Cerebellar cortex (tissue), 1 donor: ENCODE data around the gene CXCR2.
"Not testable (repeated sequence)": the region's sequence is repeated elsewhere in the genome, so short reads cannot be mapped to it uniquely, and the experiment has no call there.

Experiments used
- DNase-seq: peaks from one replicate; pipeline ENCODE4 v3.0.0-alpha.2; 2015; ENCODE audit warnings: low spot score

Gene CXCR2

DNA sequence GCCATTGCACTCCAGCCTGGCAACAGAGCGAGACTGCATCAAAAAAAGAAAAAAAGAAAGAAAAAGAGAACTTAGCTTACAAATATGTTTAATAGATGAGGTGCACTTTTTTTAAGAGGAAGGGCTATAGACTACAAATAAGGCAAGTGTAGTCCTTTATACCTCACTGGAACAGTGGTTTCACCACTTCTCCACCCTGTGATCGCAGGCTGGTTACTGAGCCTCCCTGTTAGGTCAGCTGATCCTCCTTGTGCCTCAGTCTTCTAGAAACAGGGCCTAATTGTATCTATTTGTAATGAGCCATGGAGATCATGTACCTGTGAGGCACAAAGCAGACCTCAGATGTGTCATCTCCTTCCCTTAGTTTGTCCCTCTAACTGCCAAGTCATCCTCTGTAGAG, 4.5 kb downstream of the CXCR2 start:
- DNase-seq: no peak

DNA sequence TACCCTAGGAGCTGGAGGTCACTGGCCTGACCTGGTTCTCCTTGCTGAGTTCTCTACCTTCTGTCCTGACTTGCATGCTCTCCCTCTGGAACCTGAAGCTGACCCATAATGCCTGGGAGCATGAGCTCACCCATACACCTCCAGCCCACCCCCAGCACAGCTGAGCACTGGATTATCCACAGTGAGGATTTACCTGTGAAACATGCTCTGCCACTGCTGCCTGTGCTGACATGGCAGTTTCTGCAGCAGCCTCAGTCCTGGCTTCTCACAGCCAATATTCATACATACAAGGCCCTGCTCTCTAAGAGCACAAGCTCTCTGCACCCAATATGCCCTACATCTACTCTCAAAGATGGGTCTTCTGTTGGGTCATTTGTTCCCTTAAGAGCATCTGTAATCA, 5.0 kb downstream of the CXCR2 start:
- DNase-seq: no peak

DNA sequence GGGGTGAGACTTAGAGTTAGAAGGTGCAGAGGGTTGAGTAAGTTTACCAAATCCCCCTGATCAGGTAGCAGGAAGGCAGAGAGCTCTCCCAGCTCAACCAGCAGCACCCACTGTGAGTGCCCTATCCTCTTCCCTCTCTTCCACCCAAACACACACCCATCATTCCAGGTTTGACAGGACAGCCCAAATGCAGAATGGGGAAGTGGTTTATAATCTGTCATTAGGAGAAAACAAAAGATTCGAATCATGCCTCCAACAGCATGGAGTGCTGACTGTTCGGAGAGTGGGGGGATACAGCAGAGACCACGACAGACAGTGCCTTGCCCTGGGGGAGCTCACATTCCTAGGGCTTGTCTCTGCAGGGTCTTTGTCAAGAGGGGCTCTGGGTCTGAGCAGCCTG, 11.7 kb downstream of the CXCR2 start:
- DNase-seq: no peak

DNA sequence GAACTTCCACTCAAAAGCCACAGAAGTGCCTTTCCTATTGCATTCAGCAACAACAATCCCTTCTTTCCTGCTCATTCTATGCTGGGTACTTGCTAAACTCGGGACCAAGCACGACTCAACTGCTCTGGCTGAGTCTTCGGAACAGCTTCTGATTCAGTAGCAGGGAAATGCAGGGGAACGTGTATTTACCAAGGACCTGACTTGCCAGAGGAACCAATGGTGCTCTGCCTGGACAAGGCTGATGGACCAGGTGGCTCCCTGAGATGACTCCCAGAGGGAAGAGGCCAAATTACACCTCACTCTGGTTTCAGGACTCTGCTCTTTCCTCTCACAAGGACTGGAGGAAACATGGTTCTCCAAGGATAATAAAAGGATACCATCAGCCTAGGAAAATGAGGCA, 12.2 kb downstream of the CXCR2 start:
- DNase-seq: no peak

GRCh38 chr2:218145124-218145523, 19.3 kb downstream of the CXCR2 start:
- DNase-seq: no peak

DNA sequence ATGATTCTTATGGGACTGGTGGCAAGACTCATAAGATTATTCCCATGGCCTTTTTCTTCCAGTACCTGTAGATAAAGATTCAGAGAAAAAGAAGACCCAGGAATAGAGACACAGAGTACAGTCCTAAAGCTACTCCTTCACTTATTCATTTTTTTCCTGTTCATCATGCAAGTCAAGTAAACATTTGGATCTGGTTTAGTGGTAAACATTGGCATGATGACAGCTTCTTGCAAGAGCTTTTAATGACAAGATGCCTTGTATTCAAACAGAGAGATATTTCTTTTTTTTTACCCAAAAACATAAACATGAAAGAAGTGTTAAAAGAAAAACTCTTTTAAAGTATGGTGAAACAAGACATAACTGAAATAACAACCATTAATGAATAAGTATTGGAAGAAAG, 20.2 kb downstream of the CXCR2 start:
- no peak for DNase-seq

- no peak for DNase-seq
Observed at GRCh38 chr2:218149098-218149497, 23.3 kb downstream of the CXCR2 start.

DNA sequence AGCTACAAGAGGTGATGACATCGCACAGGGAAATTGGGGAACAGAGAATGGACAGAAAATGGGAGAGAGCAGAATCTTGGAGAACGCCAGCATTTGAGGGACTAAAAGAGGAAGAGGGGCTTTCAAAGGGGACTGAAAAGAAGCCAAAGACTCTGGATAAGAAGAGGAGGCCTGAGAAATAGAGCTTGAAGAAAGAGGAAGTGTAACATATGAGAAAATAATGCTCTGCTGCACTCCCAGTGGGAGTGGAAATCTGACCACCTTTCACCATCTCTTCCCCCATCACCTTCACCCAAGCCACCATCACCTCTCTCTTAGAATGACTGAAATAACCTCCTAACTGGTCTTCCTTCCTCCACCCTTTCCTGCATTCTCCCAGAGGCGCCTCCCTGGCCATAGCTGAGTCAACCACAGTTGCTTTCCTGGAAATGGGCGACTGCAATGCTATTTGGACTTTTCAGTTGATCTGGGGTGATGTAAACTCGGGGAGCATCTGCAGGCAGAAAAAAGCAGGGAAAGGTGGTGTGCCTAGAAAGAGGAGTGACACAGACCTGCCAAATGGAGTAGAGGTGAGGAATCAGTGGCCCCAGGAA, 24.1 kb downstream of the CXCR2 start:
- no peak for DNase-seq

DNA sequence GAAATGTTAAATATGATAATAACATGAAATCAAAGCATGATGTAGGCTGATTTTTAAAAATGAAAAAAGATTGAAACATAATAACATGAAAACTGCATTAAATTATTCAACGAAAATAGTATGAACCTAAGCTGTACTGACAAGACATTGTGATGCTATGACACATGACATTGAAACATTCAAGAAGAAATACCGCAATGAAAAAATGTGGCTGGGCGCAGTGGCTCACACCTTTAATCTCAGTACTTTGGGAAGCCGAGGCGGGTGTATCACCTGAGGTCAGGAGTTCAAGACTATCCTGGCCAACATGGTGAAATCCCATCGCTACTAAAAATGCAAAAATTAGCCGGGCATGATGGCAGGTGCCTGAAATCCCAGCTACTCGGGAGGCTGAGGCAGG, 26.3 kb downstream of the CXCR2 start:
- DNase-seq: no peak

DNA sequence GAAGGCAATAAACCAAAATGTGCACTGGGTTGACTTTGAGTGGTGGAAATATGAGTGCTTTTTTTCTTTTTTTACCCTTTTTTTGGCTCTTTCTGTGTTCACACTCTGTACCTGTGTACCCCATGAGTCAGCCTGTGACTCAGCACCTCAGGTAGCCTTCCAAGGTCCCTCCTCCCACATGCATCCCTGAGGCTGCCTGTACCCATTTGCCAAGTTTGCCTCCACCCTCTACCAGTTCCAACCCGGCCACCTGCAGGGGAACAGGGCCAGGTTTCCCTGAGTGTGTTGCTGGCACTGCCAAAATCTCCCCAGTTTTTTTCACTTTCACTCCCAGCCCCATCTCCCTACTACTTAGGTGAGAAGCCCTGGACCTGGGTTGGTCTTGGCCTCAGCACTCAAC, 26.9 kb downstream of the CXCR2 start:
- DNase-seq: peak; percentile 31

GRCh38 chr2:218155953-218156479, 30.2 kb downstream of the CXCR2 start:
- DNase-seq: no peak

GRCh38 chr2:218161644-218162043, 35.8 kb downstream of the CXCR2 start:
- DNase-seq: no peak

- no peak for DNase-seq
Observed at GRCh38 chr2:218162814-218163213, 37.0 kb downstream of the CXCR2 start.

DNA sequence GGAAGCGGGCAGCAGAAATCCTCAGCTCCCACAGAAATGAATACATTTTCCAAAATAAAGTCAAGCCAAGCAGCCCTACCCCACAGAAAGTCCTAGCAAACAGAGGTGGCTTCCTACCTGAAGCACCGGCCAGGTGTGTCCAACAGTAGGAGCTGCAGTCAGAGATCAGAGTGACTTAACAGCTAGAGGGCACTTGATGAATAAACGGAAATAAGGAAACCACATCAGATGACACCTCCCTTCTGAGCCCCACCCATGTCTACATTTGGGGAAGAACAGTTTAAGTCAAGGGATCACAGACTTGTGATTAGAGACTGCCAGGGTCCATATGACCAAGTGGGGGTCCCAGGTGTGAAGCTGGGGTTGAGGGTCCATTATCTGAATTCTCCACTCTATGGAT, 41.0 kb downstream of the CXCR2 start, which contains the start of gene CXCR1:
CXCR1 (minus strand) TSS at position 172 of the 400 bp plus-strand sequence. CDS start 1,751 bp downstream, outside the sequence.
- no peak for DNase-seq

DNA sequence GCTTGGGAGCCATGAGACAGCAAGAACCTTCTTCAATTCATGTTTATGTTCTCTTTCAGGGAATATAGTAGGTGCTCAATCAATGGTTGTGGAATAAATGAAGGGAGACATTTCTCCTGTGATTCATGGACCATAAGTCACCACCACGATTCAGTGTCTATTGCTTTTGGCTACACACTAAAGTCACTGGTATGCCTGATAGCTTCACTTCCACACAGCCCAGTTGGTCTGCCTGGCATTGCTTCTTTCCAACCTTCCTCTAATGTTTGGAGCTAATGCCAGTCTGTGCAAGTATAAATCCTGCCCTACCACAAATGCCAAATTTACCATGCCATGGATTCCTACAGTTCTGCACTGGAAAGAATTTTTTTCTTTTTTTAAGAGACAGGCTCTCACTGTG, 42.2 kb downstream of the CXCR2 start:
- no peak for DNase-seq

GRCh38 chr2:218168635-218169462, 43.0 kb downstream of the CXCR2 start:
- peak; percentile 39 for DNase-seq

- DNase-seq: no peak
Observed at GRCh38 chr2:218169757-218170546, 44.1 kb downstream of the CXCR2 start.

GRCh38 chr2:218171744-218172143, 45.9 kb downstream of the CXCR2 start:
- DNase-seq: not testable (repeated sequence)

- DNase-seq: no peak
Observed at GRCh38 chr2:218172845-218173244, 47.0 kb downstream of the CXCR2 start.

GRCh38 chr2:218179782-218180181, 54.0 kb downstream of the CXCR2 start:
- no peak for DNase-seq

- DNase-seq: no peak
Observed at GRCh38 chr2:218180467-218181114, 54.8 kb downstream of the CXCR2 start.

DNA sequence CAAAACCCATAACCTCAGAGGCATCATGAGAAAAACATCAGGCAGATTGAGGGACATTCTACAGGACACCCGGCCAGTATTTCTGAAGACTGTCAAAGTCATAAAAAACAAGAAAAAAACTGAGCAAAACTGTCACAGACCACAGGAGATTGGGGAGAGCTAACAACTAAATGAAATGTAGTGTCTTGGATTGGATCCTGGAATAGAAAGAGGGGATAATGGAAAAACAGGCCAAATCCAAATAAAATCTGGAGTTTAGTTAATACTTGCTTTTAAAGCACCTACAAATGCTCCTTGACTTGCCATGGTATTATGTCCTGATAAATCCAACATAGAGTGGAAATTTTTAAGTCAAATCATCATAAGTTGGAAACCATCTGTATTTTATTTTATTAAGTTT, 58.5 kb downstream of the CXCR2 start:
- no peak for DNase-seq
